ENCODE measurements around the gene FANK1. TPM values are rescaled to one million over a fixed set of nuclear protein-coding genes. Genes with fewer than 3 reads are reported as not detected.

Gene FANK1
- total and polyA plus RNA-seq, 3 donors from 2014 or later: 41.1 to 143 (median 60.9) TPM

- TF ChIP-seq, protein P1, sequence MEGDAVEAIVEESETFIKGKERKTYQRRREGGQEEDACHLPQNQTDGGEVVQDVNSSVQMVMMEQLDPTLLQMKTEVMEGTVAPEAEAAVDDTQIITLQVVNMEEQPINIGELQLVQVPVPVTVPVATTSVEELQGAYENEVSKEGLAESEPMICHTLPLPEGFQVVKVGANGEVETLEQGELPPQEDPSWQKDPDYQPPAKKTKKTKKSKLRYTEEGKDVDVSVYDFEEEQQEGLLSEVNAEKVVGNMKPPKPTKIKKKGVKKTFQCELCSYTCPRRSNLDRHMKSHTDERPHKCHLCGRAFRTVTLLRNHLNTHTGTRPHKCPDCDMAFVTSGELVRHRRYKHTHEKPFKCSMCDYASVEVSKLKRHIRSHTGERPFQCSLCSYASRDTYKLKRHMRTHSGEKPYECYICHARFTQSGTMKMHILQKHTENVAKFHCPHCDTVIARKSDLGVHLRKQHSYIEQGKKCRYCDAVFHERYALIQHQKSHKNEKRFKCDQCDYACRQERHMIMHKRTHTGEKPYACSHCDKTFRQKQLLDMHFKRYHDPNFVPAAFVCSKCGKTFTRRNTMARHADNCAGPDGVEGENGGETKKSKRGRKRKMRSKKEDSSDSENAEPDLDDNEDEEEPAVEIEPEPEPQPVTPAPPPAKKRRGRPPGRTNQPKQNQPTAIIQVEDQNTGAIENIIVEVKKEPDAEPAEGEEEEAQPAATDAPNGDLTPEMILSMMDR (IDR thresholded peaks at IDR 0.05): no peak
- no peak for TF ChIP-seq POLR2A (IDR thresholded peaks at IDR 0.05)
- intact Hi-C loops (cut with DNase I; ENCODE audit: low total_unique reads): no loop called here
Observed at GRCh38 chr10:125951290-125951689, 54.9 kb downstream of the FANK1 start.

DNA sequence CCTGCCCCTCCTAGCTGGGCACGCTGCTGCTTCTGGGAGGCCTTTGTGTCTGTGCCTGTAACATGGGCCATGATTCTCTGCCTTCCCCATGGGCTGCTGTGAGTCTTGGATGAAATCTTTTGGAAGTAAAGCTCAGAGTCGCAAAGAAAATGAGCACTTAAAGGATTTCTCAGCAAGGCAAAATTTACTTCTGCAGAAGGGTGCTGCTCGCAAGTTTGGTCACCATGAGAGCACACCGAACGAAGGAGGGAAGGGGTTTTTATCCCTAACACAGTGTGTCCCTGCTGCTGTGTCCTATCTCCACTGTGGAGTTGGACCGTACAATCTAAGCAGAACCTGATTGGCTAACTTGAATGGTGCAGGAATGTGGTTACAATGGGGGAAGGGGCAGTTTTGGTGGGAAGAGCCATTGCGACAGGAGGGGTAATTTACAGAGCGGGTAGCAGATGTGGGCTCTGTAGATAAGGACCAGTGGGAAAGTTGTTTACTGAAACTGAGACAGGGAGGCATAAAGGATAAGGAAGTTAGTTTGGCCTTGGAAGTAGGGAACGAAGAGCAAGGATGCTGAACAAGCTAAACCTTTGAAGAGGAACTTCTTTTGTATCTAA lies 57.5 kb downstream of the FANK1 start:
- H3K27ac ChIP-seq: no peak overlapping the region
- no peak for DNase-seq
- no peaks in the 10 kb centered on the region for H3K36me3 ChIP-seq (ENCODE audit: low read depth, missing control alignments)
- no peak overlapping the region for H3K4me3 ChIP-seq
- intact Hi-C loops (cut with DNase I; ENCODE audit: low total_unique reads): no loop called here
- H3K4me1 ChIP-seq: no peaks in the 10 kb centered on the region
- no peaks in the 10 kb centered on the region for H3K9me3 ChIP-seq
- TF ChIP-seq, protein P1 (IDR thresholded peaks at IDR 0.05): no peak
- TF ChIP-seq POLR2A (IDR thresholded peaks at IDR 0.05): no peak
- 81 to 91% methylated on average over 9 of the region's 9 CpGs for WGBS, 2 donors
- no peaks in the 10 kb centered on the region for H3K27me3 ChIP-seq

More at GRCh38 chr10:125951290-125951689, 54.9 kb downstream of the FANK1 start:
- no peaks in the 10 kb centered on the region for H3K4me1 ChIP-seq
- no peak overlapping the region for H3K4me3 ChIP-seq
- no peaks in the 10 kb centered on the region for H3K27me3 ChIP-seq
- no peaks in the 10 kb centered on the region for H3K9me3 ChIP-seq
- no peaks in the 10 kb centered on the region for H3K36me3 ChIP-seq (ENCODE audit: low read depth, missing control alignments)
- no peak for DNase-seq
- WGBS, 2 donors: 70 to 87% methylated on average over 1 of the region's 1 CpG
- no peak overlapping the region for H3K27ac ChIP-seq

DNA sequence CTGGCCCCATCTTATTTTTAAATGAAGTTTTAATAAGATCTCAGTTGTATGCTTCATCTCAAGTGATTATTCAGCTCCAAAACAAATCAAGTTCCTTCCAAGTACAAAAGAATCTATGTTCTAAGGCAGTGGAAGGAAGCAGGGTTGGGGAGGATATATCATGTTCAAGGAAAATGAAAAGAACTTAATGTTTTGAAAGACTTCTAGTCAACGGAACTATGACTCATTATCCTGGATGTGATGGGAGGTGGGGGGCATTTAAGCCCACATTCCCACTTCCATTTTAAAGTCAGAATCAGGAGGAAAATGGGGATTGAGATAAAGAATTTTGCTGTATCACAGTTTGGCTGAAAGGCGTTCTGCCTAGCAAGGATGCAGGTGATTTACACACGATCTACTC lies 59.4 kb downstream of the FANK1 start:
- Histone ChIP-seq H3K27me3 (no peaks in the 10 kb centered on the region), H3K9me3 (no peaks in the 10 kb centered on the region), H3K4me1 (no peaks in the 10 kb centered on the region), H3K36me3 (ENCODE audit: low read depth, missing control alignments) (no peaks in the 10 kb centered on the region), H3K27ac (no peak overlapping the region), H3K4me3 (no peak overlapping the region)
- 49 to 60% methylated on average over 3 of the region's 3 CpGs for WGBS, 2 donors
- intact Hi-C loops (cut with DNase I; ENCODE audit: low total_unique reads): no loop called here
- no peak for TF ChIP-seq POLR2A (IDR thresholded peaks at IDR 0.05)
- TF ChIP-seq, protein P1 (IDR thresholded peaks at IDR 0.05): no peak
- no peak for DNase-seq

- WGBS, 2 donors: 69 to 74% methylated on average over 1 of the region's 1 CpG
- Histone ChIP-seq H3K9me3 (no peaks in the 10 kb centered on the region), H3K27ac (no peak overlapping the region), H3K27me3 (no peaks in the 10 kb centered on the region), H3K4me1 (no peaks in the 10 kb centered on the region), H3K4me3 (no peak overlapping the region), H3K36me3 (ENCODE audit: low read depth, missing control alignments) (no peaks in the 10 kb centered on the region)
- TF ChIP-seq, protein P1 (IDR thresholded peaks at IDR 0.05): no peak
- no peak for TF ChIP-seq POLR2A (IDR thresholded peaks at IDR 0.05)
- intact Hi-C loops (cut with DNase I; ENCODE audit: low total_unique reads): no loop called here
- no peak for DNase-seq
Observed at GRCh38 chr10:125961743-125962142, 65.4 kb downstream of the FANK1 start.

DNA sequence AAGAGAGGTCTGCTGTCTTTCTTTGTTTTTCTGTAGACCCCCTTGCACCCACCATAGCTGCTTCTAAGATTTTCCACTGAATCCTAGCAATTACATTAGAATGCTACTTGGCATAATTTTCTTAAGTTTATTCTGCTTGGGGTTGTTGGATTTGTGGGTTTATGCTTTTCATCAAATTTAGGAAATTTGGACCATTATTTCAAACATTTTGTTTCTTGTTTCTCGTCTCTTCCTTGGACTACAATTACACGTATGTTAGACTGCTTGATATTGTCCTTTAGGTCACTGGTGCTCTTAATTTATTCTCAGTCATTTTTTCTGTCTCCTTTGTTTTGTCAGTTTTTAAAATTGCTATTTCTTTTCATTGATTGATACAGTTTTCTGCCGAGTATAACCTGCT lies 65.8 kb downstream of the FANK1 start:
- 93 to 98% methylated on average over 3 of the region's 3 CpGs for WGBS, 2 donors
- Histone ChIP-seq H3K27me3 (no peaks in the 10 kb centered on the region), H3K36me3 (ENCODE audit: low read depth, missing control alignments) (no peaks in the 10 kb centered on the region), H3K4me3 (no peak overlapping the region), H3K27ac (no peak overlapping the region), H3K9me3 (no peaks in the 10 kb centered on the region), H3K4me1 (no peaks in the 10 kb centered on the region)
- intact Hi-C loops (cut with DNase I; ENCODE audit: low total_unique reads): no loop called here
- DNase-seq: no peak
- TF ChIP-seq, protein P1 (IDR thresholded peaks at IDR 0.05): no peak
- TF ChIP-seq POLR2A (IDR thresholded peaks at IDR 0.05): no peak
